GM12878 (cell line): ENCODE measurements around the gene STK11. TPM values are rescaled to one million over a fixed set of nuclear protein-coding genes. Genes with fewer than 3 reads are reported as not detected.

ENCODE experiments used
- CUX1 ChIP-seq: IDR thresholded peaks from 2 replicates; pipeline ENCODE4 v1.6.1; 2012; ENCODE audit warnings: improper control_type of control experiment, low read depth, low read length; ENCODE audit not compliant: insufficient replicate concordance
- E4F1 ChIP-seq: fragments of 450-650 bp; IDR thresholded peaks from 2 replicates; pipeline ENCODE4 v1.6.1; 2018; ENCODE audit warnings: borderline replicate concordance, mild to moderate bottlenecking; ENCODE audit not compliant: partially characterized antibody
- ELK1 ChIP-seq: IDR thresholded peaks from 2 replicates; pipeline ENCODE4 v1.6.1; 2012; ENCODE audit warnings: low read depth, low read length, improper control_type of control experiment
- FOXK2 ChIP-seq: fragments of 450-650 bp; IDR thresholded peaks from 2 replicates; pipeline ENCODE4 v1.6.1; 2017; ENCODE audit warnings: mild to moderate bottlenecking, moderate library complexity
- FOXM1 ChIP-seq: IDR thresholded peaks from 2 replicates; pipeline ENCODE4 v1.6.1; 2012; ENCODE audit warnings: low read depth, mild to moderate bottlenecking, inconsistent platforms, low read length, moderate library complexity
- IKZF1 ChIP-seq: fragments of 450-650 bp; conservative IDR thresholded peaks from 2 replicates; pipeline ENCODE4 v1.6.1; 2017; ENCODE audit warnings: antibody characterized with exemption, mild to moderate bottlenecking
- IRF5 ChIP-seq: fragments of 450-650 bp; IDR thresholded peaks from 2 replicates; pipeline ENCODE4 v1.6.1; 2017; ENCODE audit warnings: borderline replicate concordance
- RBBP5 ChIP-seq: fragments of 200-600 bp; sonication (generic); conservative IDR thresholded peaks from 2 replicates; pipeline ENCODE4 v1.6.1; 2016
- SP1 ChIP-seq: IDR thresholded peaks from one replicate; pipeline ENCODE4 v1.6.1; 2011; ENCODE audit warnings: low read depth, low read length
- SPI1 ChIP-seq: IDR thresholded peaks from 2 replicates; pipeline ENCODE4 v1.6.1; 2011; ENCODE audit warnings: low read depth, mild to moderate bottlenecking, low read length, moderate library complexity, borderline replicate concordance; ENCODE audit not compliant: insufficient read depth
- USF2 ChIP-seq: IDR thresholded peaks from 2 replicates; pipeline ENCODE4 v1.6.1; 2011; ENCODE audit warnings: low read depth, low read length, improper control_type of control experiment, borderline replicate concordance
- ZNF384 ChIP-seq: IDR thresholded peaks from 2 replicates; pipeline ENCODE4 v1.6.1; 2012; ENCODE audit warnings: low read depth, mild to moderate bottlenecking, low read length, improper control_type of control experiment, borderline replicate concordance
- ZNF687 ChIP-seq: fragments of 450-650 bp; IDR thresholded peaks from 2 replicates; pipeline ENCODE4 v1.6.1; 2017; ENCODE audit warnings: mild to moderate bottlenecking, moderate library complexity
- polyA plus RNA-seq, 11 experiments: library from polyadenylated mRNA; depleted of rRNA in 4 of 11; unstranded in 6 of 11; stranded (reverse) in 5 of 11; fragments of >200 nt; fragmentation: Nextera tagmentation in 4 of 11; fragmentation: Illumina TruSeq in 1 of 11; extraction: Ambion mirVana in 4 of 11; extraction: Trizol in 1 of 11; gene quantifications; 1 replicate in 1 of 11; 2 replicates in 10 of 11; pipeline versions ENCODE4 v1.2.1 to v1.2.3, GENCODE V29; 2011 to 2016; ENCODE audit warnings: inconsistent platforms in 2 of 11, missing spikeins in 2 of 11, low read depth in 1 of 11
- total RNA-seq, 4 experiments: library from RNA; depleted of rRNA in 3 of 4; stranded (reverse); fragments of >200 nt in 3 of 4; fragmentation: Illumina TruSeq in 1 of 4; extraction: Trizol in 1 of 4; gene quantifications; 2 replicates each; pipeline versions ENCODE4 v1.2.1 to v1.2.3, GENCODE V29; 2013 to 2021

STK11 gene
- total and polyA plus RNA-seq, 10 of the 15 experiments (the other 5 are each of a cell fraction or from before 2014, with no cell fraction given): 0.33 to 71.0 (median 23.8) TPM

- TF ChIP-seq CUX1 (no peak), ZNF384 (peak; percentile 85), SPI1 (no peak), SP1 (peak; percentile 76), IKZF1 (peak; percentile 85), FOXM1 (no peak), IRF5 (no peak), ZNF687 (peak; percentile 42), FOXK2 (no peak), RBBP5 (no peak), E4F1 (no peak), USF2 (peak; percentile 18), ELK1 (no peak)
Observed at GRCh38 chr19:1249298-1249989, 43.9 kb downstream of the STK11 start (continued).
